WTC11 (cell line): Measurements from ENCODE around the gene ARHGEF33. TPM values are rescaled to one million over a fixed set of nuclear protein-coding genes. Genes with fewer than 3 reads are reported as not detected.

ENCODE experiments used
- ATAC-seq: fragments of 200-7000 bp; cut with Tn5 transposase; 2 replicates; pipeline ENCODE4 v1.10.0; 2021; ENCODE audit warnings: mild to moderate bottlenecking, moderate library complexity
- CTCF ChIA-PET: fragments of 300-600 bp; sonication (Branson Sonifier 250); formaldehyde crosslinking; loops from one replicate; lab custom pipeline; 2021; ENCODE audit warnings: antibody characterized with exemption; lab: Charles Lee
- POLR2A ChIA-PET: fragments of 350-600 bp; sonication (Branson Sonifier 250); formaldehyde crosslinking; loops from one replicate; lab custom pipeline; 2021; ENCODE audit warnings: antibody characterized with exemption; lab: Charles Lee
- DNase-seq: peaks from one replicate; pipeline ENCODE4 v3.0.0; 2021; ENCODE audit warnings: low spot score
- H3K27ac Mint-ChIP-seq: 2 replicates; pipeline ENCODE4 v1.8.0; 2021; ENCODE audit warnings: mixed read lengths
- H3K27me3 Mint-ChIP-seq: 2 replicates; pipeline ENCODE4 v1.8.0; 2021; ENCODE audit warnings: low read depth, mild to moderate bottlenecking, moderate library complexity, mixed read lengths
- H3K36me3 Mint-ChIP-seq: 2 replicates; pipeline ENCODE4 v1.8.0; 2021; ENCODE audit warnings: mixed read lengths
- H3K4me1 Mint-ChIP-seq: 2 replicates; pipeline ENCODE4 v1.8.0; 2022; ENCODE audit warnings: mixed read lengths
- H3K4me3 Mint-ChIP-seq: 2 replicates; pipeline ENCODE4 v1.8.0; 2021; ENCODE audit warnings: mild to moderate bottlenecking, moderate library complexity, mixed read lengths
- H3K9me3 Mint-ChIP-seq: 2 replicates; pipeline ENCODE4 v1.8.0; 2021; ENCODE audit warnings: mixed read lengths
- ARID4B ChIP-seq: sonication (generic); formaldehyde crosslinking; IDR thresholded peaks from 2 replicates; pipeline ENCODE4 v1.8.0; 2023; ENCODE audit warnings: missing genetic modification reagents, mild to moderate bottlenecking, borderline replicate concordance
- ATF1 ChIP-seq: sonication (generic); formaldehyde crosslinking; IDR thresholded peaks from 2 replicates; pipeline ENCODE4 v1.8.1; 2023; ENCODE audit warnings: mild to moderate bottlenecking, moderate library complexity, missing genetic modification reagents
- CTCF ChIP-seq: fragments of 200-600 bp; IDR thresholded peaks from 2 replicates; pipeline ENCODE4 v1.8.0; 2022; ENCODE audit warnings: antibody characterized with exemption
- EMX1 ChIP-seq: fragments of 250-450 bp; sonication (Bioruptor Pico); IDR thresholded peaks from 2 replicates; pipeline ENCODE4 v1.8.0; 2021; ENCODE audit warnings: mild to moderate bottlenecking
- ESRRA ChIP-seq: sonication (generic); formaldehyde crosslinking; IDR thresholded peaks from 2 replicates; pipeline ENCODE4 v1.8.1; 2022; ENCODE audit warnings: mild to moderate bottlenecking, missing genetic modification reagents, borderline replicate concordance
- GTF2I ChIP-seq: fragments of 250-450 bp; sonication (Bioruptor Pico); conservative IDR thresholded peaks from 2 replicates; pipeline ENCODE4 v1.4.0; 2021; ENCODE audit warnings: mild to moderate bottlenecking
- HMGA2 ChIP-seq: fragments of 250-450 bp; sonication (Bioruptor Pico); IDR thresholded peaks from 2 replicates; pipeline ENCODE4 v1.4.0; 2021; ENCODE audit warnings: mild to moderate bottlenecking, moderate library complexity
- HMGXB4 ChIP-seq: sonication (generic); formaldehyde crosslinking; IDR thresholded peaks from 2 replicates; pipeline ENCODE4 v1.8.1; 2023; ENCODE audit warnings: mild to moderate bottlenecking, moderate library complexity, missing genetic modification reagents
- IRF2 ChIP-seq: sonication (generic); formaldehyde crosslinking; IDR thresholded peaks from 2 replicates; pipeline ENCODE4 v1.8.0; 2022; ENCODE audit warnings: low read depth, missing genetic modification reagents, borderline replicate concordance
- MLX ChIP-seq: sonication (generic); formaldehyde crosslinking; IDR thresholded peaks from 2 replicates; pipeline ENCODE4 v1.8.1; 2023; ENCODE audit warnings: mild to moderate bottlenecking, missing genetic modification reagents, moderate library complexity
- NR3C1 ChIP-seq: sonication (generic); formaldehyde crosslinking; conservative IDR thresholded peaks from 2 replicates; pipeline ENCODE4 v1.8.1; 2023; ENCODE audit warnings: low read depth, mild to moderate bottlenecking, missing genetic modification reagents
- RORB ChIP-seq: fragments of 250-450 bp; sonication (Bioruptor Pico); IDR thresholded peaks from 2 replicates; pipeline ENCODE4 v1.9.0; 2021; ENCODE audit warnings: mild to moderate bottlenecking
- SMAD3 ChIP-seq: sonication (generic); formaldehyde crosslinking; IDR thresholded peaks from 2 replicates; pipeline ENCODE4 v1.8.0; 2022; ENCODE audit warnings: missing genetic modification reagents, mild to moderate bottlenecking, borderline replicate concordance
- SMAD4 ChIP-seq: sonication (generic); formaldehyde crosslinking; IDR thresholded peaks from 2 replicates; pipeline ENCODE4 v1.8.0; 2022; ENCODE audit warnings: mild to moderate bottlenecking, missing genetic modification reagents
- SP1 ChIP-seq: sonication (generic); formaldehyde crosslinking; conservative IDR thresholded peaks from 2 replicates; pipeline ENCODE4 v1.8.1; 2022; ENCODE audit warnings: missing genetic modification reagents
- ZBTB43 ChIP-seq: sonication (generic); formaldehyde crosslinking; IDR thresholded peaks from 2 replicates; pipeline ENCODE4 v1.8.1; 2023; ENCODE audit warnings: mild to moderate bottlenecking, missing genetic modification reagents
- ZNF425 ChIP-seq: fragments of 250-450 bp; sonication (Bioruptor Pico); conservative IDR thresholded peaks from 2 replicates; pipeline ENCODE4 v1.9.0; 2021; ENCODE audit warnings: mild to moderate bottlenecking
- total RNA-seq: library from RNA; stranded (reverse); gene quantifications from 3 replicates; pipeline ENCODE4 v1.2.3, GENCODE V29; 2021

ARHGEF33 gene
- total RNA-seq, 1 experiment from 2014 or later: 0.42 TPM

- TF ChIP-seq CTCF: no peak
- TF ChIP-seq NR3C1 (CRISPR knock-in tag): no peak
- no peak for TF ChIP-seq MLX (CRISPR knock-in tag)
- TF ChIP-seq ARID4B (CRISPR knock-in tag): no peak
- TF ChIP-seq SMAD4 (CRISPR knock-in tag): no peak
Measured at GRCh38 chr2:38866773-38867443, 22.8 kb upstream of the ARHGEF33 start (continued).

- DNase-seq (no peak), ATAC-seq (no peak)
- Mint-ChIP-seq H3K27me3 (no peaks in the 10 kb centered on the region), H3K36me3 (peaks cover 12% of the 10 kb centered on the region), H3K4me1 (peaks cover 12% of the 10 kb centered on the region), H3K27ac (no peak overlapping the region), H3K4me3 (no peak overlapping the region), H3K9me3 (peaks cover 17% of the 10 kb centered on the region)
- ChIA-PET CTCF (no interaction called here), POLR2A (no interaction called here)
- no peak for TF ChIP-seq MLX (CRISPR knock-in tag)
- TF ChIP-seq HMGXB4 (CRISPR knock-in tag): no peak
- no peak for TF ChIP-seq ZBTB43 (CRISPR knock-in tag)
- no peak for TF ChIP-seq IRF2
- no peak for TF ChIP-seq GTF2I (CRISPR knock-in tag)
- no peak for TF ChIP-seq RORB
- no peak for TF ChIP-seq ZNF425 (CRISPR knock-in tag)
- TF ChIP-seq SMAD3 (CRISPR knock-in tag): no peak
- no peak for TF ChIP-seq ARID4B (CRISPR knock-in tag)
- TF ChIP-seq EMX1 (CRISPR knock-in tag): no peak
- no peak for TF ChIP-seq ATF1 (CRISPR knock-in tag)
- no peak for TF ChIP-seq SP1 (CRISPR knock-in tag)
- TF ChIP-seq ESRRA (CRISPR knock-in tag): no peak
- no peak for TF ChIP-seq HMGA2
Measured at GRCh38 chr2:38871432-38871831, 18.2 kb upstream of the ARHGEF33 start.
